A549 (cell line): Measurements from ENCODE around the gene SUMF1.

ENCODE experiments used
- EHMT2 ChIP-seq: fragments of 200-600 bp; sonication (generic); IDR thresholded peaks from 2 replicates; pipeline ENCODE4 v1.6.1; 2016; ENCODE audit warnings: antibody characterized with exemption, low read depth, mild to moderate bottlenecking, moderate library complexity
- NPAS2 ChIP-seq: fragments of 250-450 bp; sonication (Bioruptor Pico); IDR thresholded peaks from 2 replicates; pipeline ENCODE4 v1.8.0; 2022; ENCODE audit warnings: mild to moderate bottlenecking, moderate library complexity, borderline replicate concordance
- RAD21 ChIP-seq, 2 experiments: fragments of >200 bp in 1 of 2; sonication (Bioruptor Twin) in 1 of 2; formaldehyde crosslinking in 1 of 2; IDR thresholded peaks in 1 of 2; conservative IDR thresholded peaks in 1 of 2; 2 replicates in 1 of 2; 3 replicates in 1 of 2; pipeline ENCODE4 v1.6.1; 2012 to 2018; ENCODE audit warnings: inconsistent platforms in 1 of 2
- RFX5 ChIP-seq: fragments of 450-650 bp; IDR thresholded peaks from 2 replicates; pipeline ENCODE4 v1.7.1; 2014; ENCODE audit warnings: antibody characterized with exemption, mild to moderate bottlenecking, moderate library complexity
- SMC3 ChIP-seq: fragments of >200 bp; sonication (Bioruptor Twin); formaldehyde crosslinking; IDR thresholded peaks from 3 replicates; pipeline ENCODE4 v1.6.1; 2018; ENCODE audit warnings: inconsistent platforms
- ZFP36 ChIP-seq: fragments of 450-650 bp; IDR thresholded peaks from 2 replicates; pipeline ENCODE4 v1.6.1; 2014; ENCODE audit warnings: borderline replicate concordance; ENCODE audit not compliant: partially characterized antibody
- TF ChIP-seq, protein P1 (sequence below): fragments of >200 bp; sonication (Bioruptor Twin); formaldehyde crosslinking; IDR thresholded peaks from 3 replicates; pipeline ENCODE4 v1.5.1; 2016

DNA sequence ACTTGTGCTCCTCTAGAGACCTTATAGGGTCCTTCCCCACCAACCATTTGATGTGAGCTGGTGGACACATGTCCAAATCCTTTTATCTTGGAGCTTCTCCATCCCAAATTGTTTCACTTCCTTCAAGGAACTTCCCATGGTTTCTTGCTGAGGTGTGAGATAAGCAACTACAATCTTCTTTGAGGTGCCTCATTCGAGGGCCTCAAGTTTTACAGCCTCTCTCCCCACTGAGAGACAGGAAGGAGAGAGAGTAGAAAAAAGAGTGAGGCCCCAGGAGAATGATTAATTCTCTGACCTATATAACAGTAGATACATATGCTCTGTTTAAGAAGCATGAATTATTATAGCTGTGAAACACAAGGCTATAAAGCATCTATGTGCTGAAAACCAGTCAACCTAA lies 70.5 kb downstream of the SUMF1 start:
- TF ChIP-seq, protein P1, sequence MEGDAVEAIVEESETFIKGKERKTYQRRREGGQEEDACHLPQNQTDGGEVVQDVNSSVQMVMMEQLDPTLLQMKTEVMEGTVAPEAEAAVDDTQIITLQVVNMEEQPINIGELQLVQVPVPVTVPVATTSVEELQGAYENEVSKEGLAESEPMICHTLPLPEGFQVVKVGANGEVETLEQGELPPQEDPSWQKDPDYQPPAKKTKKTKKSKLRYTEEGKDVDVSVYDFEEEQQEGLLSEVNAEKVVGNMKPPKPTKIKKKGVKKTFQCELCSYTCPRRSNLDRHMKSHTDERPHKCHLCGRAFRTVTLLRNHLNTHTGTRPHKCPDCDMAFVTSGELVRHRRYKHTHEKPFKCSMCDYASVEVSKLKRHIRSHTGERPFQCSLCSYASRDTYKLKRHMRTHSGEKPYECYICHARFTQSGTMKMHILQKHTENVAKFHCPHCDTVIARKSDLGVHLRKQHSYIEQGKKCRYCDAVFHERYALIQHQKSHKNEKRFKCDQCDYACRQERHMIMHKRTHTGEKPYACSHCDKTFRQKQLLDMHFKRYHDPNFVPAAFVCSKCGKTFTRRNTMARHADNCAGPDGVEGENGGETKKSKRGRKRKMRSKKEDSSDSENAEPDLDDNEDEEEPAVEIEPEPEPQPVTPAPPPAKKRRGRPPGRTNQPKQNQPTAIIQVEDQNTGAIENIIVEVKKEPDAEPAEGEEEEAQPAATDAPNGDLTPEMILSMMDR, result no peak
- TF ChIP-seq SMC3, result no peak
- TF ChIP-seq RAD21 (conservative IDR thresholded peaks at IDR 0.05 in 1 of 2, IDR thresholded peaks at IDR 0.05 in 1 of 2), result no peak
- TF ChIP-seq NPAS2 (CRISPR knock-in tag), result no peak
- TF ChIP-seq RFX5, result no peak
- no peak for TF ChIP-seq EHMT2
- no peak for TF ChIP-seq ZFP36
